A673 (cell line): ENCODE data around the gene MND1.

ENCODE experiments used
- CTCF ChIP-seq: fragments of 300-800, 200-600 bp; sonication (generic); conservative IDR thresholded peaks from 2 replicates; pipeline ENCODE4 v1.5.1; 2017; ENCODE audit warnings: low read depth, mild to moderate bottlenecking, antibody characterized with exemption, low read length, moderate library complexity, mixed read lengths
- EZH2 ChIP-seq: fragments of 200-600 bp; sonication (generic); IDR thresholded peaks from 2 replicates; pipeline ENCODE4 v1.6.1; 2017; ENCODE audit warnings: borderline replicate concordance, low read depth, mild to moderate bottlenecking, mixed read lengths, antibody characterized with exemption, low read length; ENCODE audit not compliant: poor library complexity, severe bottlenecking

GRCh38 chr4:153399358-153399757, 54.9 kb downstream of the MND1 start:
- TF ChIP-seq CTCF, result no peak
- no peak for TF ChIP-seq EZH2
